Hippocampal formation (tissue), 2 donors: ENCODE measurements around the gene GZMA.
A peak's percentile ranks its signal among the peaks of the same experiment; 100 is the strongest.
"Not testable (repeated sequence)": the region's sequence is repeated elsewhere in the genome, so short reads cannot be mapped to it uniquely, and the experiment has no call there.

Experiments
- DNase-seq, 2 donors: peaks; one replicate each; lab custom pipeline; 2025; lab: John Stamatoyannopoulos, UW

GZMA gene

GRCh38 chr5:55102348-55102747, at the start of gene GZMA:
TSS of gene GZMA (plus strand) at chr5:55102646. CDS start at chr5:55102683, 37 bp downstream.
- no peak for DNase-seq

- DNase-seq = no peak
Measured at GRCh38 chr5:55055183-55055582, 47.3 kb upstream of the GZMA start.

GRCh38 chr5:55062039-55062779, 40.2 kb upstream of the GZMA start:
- DNase-seq = no peak

- no peak for DNase-seq
Measured at GRCh38 chr5:55063220-55063863, 39.1 kb upstream of the GZMA start.

GRCh38 chr5:55063899-55064298, 38.5 kb upstream of the GZMA start:
- no peak for DNase-seq

GRCh38 chr5:55064523-55064922, 37.9 kb upstream of the GZMA start:
- DNase-seq = no peak

GRCh38 chr5:55066277-55066676, 36.2 kb upstream of the GZMA start:
- DNase-seq = no peak

- DNase-seq = no peak
Measured at GRCh38 chr5:55070968-55071367, 31.5 kb upstream of the GZMA start.

GRCh38 chr5:55071413-55071812, 31.0 kb upstream of the GZMA start:
- no peak for DNase-seq

GRCh38 chr5:55072666-55073065, 29.8 kb upstream of the GZMA start:
- DNase-seq = no peak

- no peak for DNase-seq
Measured at GRCh38 chr5:55073211-55073610, 29.2 kb upstream of the GZMA start.

GRCh38 chr5:55081541-55081940, 20.9 kb upstream of the GZMA start:
- DNase-seq = peak in 1 of 2 donors; percentile 11

- DNase-seq = not testable (repeated sequence)
Measured at GRCh38 chr5:55089301-55089700, 13.1 kb upstream of the GZMA start.

- DNase-seq = not testable (repeated sequence)
Measured at GRCh38 chr5:55091011-55091410, 11.4 kb upstream of the GZMA start.

GRCh38 chr5:55096182-55096581, 6.3 kb upstream of the GZMA start:
- no peak for DNase-seq

GRCh38 chr5:55096861-55097260, 5.6 kb upstream of the GZMA start:
- DNase-seq = no peak

GRCh38 chr5:55101148-55101547, 1.3 kb upstream of the GZMA start:
- not testable (repeated sequence) for DNase-seq

GRCh38 chr5:55101556-55102276, 730 bp upstream of the GZMA start:
- DNase-seq = no peak

GRCh38 chr5:55104036-55104772, 1.8 kb downstream of the GZMA start:
- DNase-seq = no peak

GRCh38 chr5:55104946-55105701, 2.7 kb downstream of the GZMA start:
- DNase-seq = no peak

GRCh38 chr5:55105976-55106375, 3.5 kb downstream of the GZMA start:
- not testable (repeated sequence) for DNase-seq
